Measurements from ENCODE around the gene CEPT1.

The CEPT1 gene

GRCh38 chr1:111147948-111148347 is 7.9 kb downstream of the CEPT1 start:
- no peak for DNase-seq

GRCh38 chr1:111148376-111148881 is 8.4 kb downstream of the CEPT1 start:
- DNase-seq = no peak

- no peak for DNase-seq
These were observed 11.8 kb downstream of the CEPT1 start for GRCh38 chr1:111151838-111152237.

DNA sequence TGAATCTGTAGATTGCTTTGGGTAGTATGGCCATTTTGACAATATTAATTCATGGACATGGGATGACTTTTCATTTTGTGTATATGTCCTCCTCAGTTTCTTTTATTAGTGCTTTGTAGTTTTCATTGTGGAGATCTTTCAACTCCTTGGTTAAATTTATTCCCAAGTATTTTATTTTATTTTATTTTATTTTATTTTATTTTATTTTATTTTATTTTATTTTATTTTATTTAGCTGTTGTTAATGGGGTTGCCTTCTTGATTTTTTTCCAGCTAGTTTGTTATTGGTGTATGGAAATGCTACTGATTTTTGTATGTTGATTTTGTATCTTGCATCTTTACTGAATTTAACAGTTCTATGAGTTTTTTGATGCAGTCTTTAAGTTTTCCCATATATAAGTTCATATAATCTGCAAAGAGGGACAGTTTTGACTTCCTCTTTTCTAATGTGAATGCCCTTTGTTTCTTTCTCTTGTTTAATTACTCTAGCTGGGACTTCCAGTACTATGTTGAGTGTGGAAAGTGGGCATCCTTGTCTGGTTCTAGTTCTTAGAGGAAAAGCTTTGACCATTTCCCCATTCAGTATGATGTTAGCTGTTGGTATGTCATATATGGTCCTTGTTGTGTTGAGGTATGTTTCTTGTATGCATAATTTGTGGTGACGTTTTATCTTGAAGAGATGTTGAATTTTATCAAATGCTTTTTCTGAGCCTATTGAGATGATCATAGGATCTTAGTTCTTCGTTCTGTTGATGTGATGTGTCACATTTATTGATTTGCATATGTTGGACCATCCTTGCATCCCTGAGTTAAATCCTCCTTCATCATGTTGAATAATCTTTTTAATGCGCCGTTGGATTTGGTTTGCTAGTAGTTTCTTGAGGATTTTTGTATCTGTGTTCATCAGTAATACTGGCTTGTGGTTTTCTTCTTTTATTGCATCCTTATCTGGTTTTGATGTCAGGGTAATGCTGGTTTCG is 14.3 kb downstream of the CEPT1 start:
- no peak for DNase-seq

DNA sequence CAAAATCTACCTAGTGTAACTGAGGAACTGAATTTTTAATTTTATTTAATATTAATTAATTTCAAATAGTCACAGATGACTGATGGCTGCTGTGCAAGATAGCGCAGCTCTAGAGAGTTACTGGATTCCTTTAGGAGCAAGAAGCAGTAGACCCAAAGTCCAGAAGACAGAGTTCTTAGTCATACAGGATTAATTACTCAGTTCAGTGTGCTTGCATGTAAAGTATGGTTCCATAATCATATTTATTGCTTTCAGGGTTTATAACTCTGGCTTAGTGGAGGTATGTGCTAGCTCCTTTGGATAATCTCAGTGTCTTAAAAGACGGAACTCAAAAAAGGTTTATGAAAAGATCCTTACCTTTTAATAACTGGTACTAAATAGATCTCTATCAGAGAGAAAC is 17.4 kb downstream of the CEPT1 start:
- DNase-seq = no peak

- DNase-seq = no peak
These were observed 21.9 kb downstream of the CEPT1 start for GRCh38 chr1:111161843-111162487.

DNA sequence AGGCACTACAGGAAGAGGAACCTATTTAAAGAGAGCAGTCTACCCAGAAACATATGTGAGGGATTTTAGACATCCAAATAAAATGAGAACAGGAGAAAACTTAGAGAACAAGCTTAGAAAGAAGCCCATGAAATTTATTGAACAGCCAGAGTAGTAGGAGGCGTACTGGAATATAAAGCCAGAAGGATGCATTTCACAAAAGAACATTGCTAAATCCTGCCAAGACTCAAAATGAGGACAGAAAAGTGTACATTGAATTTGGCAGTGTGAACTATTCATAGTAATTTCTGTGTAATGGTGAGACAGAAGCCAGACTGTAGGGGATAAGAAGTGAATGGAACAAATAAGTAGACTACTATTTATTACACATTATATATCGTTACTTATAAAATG is 22.5 kb downstream of the CEPT1 start:
- DNase-seq = no peak

DNA sequence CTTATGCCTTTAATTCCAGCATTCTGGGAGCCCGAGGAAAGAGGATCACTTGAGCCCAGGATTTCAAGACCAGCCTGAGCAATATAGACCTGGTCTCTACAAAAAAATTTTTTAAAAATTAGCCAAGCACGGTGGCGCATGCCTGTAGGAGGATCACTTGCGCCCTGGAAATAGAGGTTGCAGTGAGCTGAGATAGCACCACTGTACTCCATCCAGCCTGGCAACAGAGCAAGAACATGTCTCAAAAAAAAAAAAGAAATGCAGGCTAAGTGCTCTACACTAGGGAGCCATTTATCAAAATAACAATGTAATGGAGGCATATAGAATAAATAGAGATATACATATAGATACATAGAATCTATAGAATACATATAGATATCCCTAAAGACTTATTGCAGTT is 23.3 kb downstream of the CEPT1 start:
- DNase-seq = no peak

- no peak for DNase-seq
These were observed 24.1 kb downstream of the CEPT1 start for GRCh38 chr1:111164151-111164550.

DNA sequence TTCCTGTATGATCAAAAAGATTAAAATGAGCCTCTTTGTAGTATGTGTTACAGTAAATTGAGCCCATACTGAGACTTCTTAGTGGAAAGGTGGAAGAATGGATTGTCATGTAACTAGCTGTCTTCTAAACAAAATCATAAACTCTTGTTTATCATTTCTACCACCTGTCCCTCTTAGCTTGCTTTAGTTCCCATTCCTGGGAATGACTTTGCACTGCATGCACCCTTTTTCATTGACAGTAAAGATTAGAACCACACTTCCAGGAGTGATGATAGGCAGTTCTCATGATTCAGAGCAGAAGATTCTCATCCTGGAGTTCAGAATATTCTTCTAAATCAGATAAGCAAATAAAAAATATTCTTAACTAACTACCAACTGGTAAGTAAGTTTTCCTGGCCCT is 32.4 kb downstream of the CEPT1 start:
- no peak for DNase-seq

DNA sequence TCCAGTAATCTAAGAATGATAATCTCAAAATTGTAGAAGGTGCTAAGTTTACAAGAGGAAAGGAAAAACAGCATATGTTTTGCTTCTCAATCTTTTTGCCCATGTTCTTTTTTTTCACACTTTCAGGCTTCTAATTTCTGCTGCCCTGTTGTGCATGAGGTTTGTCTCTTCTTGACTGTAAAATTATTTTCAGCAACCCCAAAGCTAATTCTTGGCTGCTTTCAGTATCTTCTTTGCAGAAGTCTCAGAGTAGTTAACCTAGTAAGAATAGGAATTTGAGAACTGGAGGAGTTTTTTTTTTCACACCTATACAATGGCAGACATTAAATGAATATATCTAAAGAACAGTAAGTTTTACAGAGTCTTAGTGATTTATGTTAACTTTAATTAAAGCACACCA is 34.0 kb downstream of the CEPT1 start:
- DNase-seq = no peak

DNA sequence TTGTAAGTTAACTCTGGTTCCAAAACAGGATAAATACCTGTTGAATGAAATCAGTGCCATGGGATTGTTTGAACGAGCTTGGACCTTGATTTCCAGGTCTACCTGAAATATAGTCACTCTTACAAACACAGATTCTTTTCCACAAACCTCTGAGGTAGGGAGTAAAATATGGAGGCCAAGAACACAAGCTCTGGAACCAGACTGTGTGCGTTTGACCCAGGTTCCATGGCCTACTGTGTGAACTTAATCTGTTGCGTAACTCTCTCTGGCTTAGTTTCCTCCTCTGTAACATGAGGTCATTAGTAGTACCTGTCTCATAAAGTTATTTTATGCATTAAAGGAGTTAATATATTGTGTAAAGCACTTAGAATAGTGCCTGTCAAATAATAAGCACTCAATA is 35.3 kb downstream of the CEPT1 start:
- DNase-seq = no peak

DNA sequence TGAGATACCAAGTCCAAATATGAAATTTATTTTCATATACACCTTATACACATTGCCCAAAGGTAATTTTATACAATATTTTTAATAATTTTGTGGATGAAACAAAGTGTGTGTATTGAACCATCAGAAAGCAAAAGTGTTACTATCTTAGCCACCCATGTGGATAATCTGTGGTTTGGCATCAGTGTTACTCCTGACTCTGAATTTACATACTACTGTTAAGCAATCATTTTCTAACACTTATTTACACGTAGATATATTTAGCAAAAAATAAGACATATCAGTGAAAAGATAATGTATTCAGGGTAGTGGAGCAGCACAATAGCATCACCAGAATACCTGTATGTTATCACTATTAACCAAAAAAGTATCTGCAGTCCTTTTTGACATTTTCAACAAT is 36.7 kb downstream of the CEPT1 start:
- DNase-seq = no peak

DNA sequence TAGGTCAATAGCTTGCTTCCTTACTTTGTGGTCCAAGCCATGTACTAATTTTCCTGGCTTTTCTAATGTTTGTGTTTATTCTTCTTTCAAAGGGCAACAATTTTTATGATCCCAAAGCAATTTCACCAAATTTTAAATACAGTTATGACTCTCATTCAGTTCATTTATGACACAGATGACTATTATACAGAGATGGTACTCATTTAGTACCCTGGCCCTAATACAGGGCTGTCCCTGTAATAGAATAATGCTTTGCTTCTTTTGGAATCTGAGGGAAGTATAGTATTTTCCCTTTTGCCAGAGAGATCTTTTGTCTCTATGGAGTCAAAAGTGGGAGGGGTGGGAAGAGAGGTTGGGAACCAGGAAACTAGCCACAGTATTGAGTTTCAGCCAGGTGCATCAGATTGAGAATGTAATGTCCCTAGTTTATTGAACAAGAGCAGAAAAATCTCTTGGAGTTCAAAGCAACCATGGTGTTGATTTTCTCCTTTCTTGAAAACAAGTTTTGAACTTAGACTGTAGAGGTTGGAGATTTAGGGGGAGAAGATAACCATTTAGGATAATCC is 40.0 kb downstream of the CEPT1 start:
- no peak for DNase-seq

- DNase-seq = no peak
These were observed 42.0 kb downstream of the CEPT1 start for GRCh38 chr1:111182052-111182451.

DNA sequence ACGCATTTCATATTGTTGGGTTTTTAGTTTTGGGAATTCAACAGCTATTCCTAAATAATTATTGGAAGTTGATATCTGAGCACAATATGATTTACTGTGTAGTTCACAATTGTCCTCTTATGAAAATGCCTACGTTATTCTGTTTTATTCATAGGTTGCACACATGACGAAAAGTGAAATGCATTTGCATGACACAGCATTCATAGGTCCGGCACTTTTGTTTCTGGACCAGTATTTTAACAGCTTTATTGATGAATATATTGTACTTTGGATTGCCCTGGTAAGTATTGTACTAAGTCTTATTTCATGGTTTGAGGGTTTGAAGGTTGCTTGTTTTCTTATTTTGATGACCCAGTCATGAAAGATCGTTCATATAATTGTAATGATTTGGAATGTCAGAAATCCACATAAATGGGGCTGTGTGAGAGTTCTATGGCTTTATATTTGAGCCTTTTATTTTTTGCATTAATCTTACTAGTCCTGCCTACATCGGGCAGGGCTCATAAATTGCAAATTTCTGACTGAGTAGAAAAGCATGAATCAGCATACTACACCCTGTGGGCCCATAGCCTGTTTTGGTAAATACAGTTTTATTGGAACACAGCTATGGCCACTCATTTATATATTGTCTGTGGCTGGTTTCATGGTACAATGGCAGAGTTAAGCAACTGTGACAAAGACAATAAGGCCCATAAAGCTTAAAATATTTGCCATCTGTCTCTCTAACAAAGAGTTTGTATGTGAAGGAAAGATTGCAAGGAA is 43.5 kb downstream of the CEPT1 start:
- no peak for DNase-seq

- DNase-seq = no peak
These were observed 44.6 kb downstream of the CEPT1 start for GRCh38 chr1:111184663-111185062.

- DNase-seq = no peak
These were observed 51.0 kb downstream of the CEPT1 start for GRCh38 chr1:111190931-111191451.

DNA sequence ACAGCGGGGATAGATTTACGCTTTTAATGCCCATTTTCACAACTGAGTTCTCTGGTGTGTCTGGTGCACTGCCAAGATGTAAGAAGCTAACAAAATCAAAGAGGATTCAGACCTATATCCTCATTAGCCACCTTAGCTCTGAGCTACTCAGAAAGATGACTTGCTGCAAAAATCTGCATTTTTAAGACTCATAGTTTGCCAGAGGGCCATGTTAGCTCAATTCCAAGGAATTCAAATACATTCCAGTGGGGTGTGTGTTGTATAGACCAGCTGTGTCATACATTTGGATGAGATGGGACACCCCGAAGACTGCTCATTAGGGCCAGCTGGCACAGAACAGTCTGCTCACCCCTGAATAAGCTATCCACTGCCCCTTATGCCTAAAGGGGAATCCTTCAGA is 51.5 kb downstream of the CEPT1 start:
- no peak for DNase-seq

GRCh38 chr1:111192074-111192473 is 52.1 kb downstream of the CEPT1 start:
- no peak for DNase-seq

- DNase-seq = no peak
These were observed 52.9 kb downstream of the CEPT1 start for GRCh38 chr1:111192658-111193519.
